Smooth muscle cell (in vitro differentiated cells): Measurements from ENCODE around the gene LRRC3. TPM values are rescaled to one million over a fixed set of nuclear protein-coding genes. Genes with fewer than 3 reads are reported as not detected.

ENCODE experiments used
- DNase-seq: peaks from one replicate; lab custom pipeline; 2025; ENCODE audit not compliant: unreplicated experiment; lab: John Stamatoyannopoulos, UW
- H2AFZ ChIP-seq: fragments of 200-600 bp; sonication (generic); 2 replicates; pipeline ENCODE4 v1.6.0; 2016; ENCODE audit warnings: antibody characterized with exemption, low read depth, mild to moderate bottlenecking
- H3F3A ChIP-seq: fragments of 200-600 bp; sonication (generic); 2 replicates; pipeline ENCODE4 v1.6.0; 2017; ENCODE audit warnings: antibody characterized with exemption, low read depth
- H3K27ac ChIP-seq: fragments of 200-600 bp; sonication (generic); 2 replicates; pipeline ENCODE4 v1.5.1; 2016; ENCODE audit warnings: low read depth, mild to moderate bottlenecking
- H3K27me3 ChIP-seq: fragments of 200-600 bp; sonication (generic); 2 replicates; pipeline ENCODE4 v1.6.1; 2016; ENCODE audit warnings: low read depth, mild to moderate bottlenecking
- H3K36me3 ChIP-seq: fragments of 200-600 bp; sonication (generic); 2 replicates; pipeline ENCODE4 v1.5.1; 2016; ENCODE audit warnings: low read depth
- H3K4me1 ChIP-seq: fragments of 200-600 bp; sonication (generic); 2 replicates; pipeline ENCODE4 v1.5.1; 2016; ENCODE audit warnings: low read depth
- H3K4me2 ChIP-seq: fragments of 200-600 bp; sonication (generic); 2 replicates; pipeline ENCODE4 v1.6.0; 2016; ENCODE audit warnings: mild to moderate bottlenecking
- H3K4me3 ChIP-seq: fragments of 200-600 bp; sonication (generic); 2 replicates; pipeline ENCODE4 v1.5.1; 2016; ENCODE audit warnings: mild to moderate bottlenecking
- H3K79me2 ChIP-seq: fragments of 200-600 bp; sonication (generic); 2 replicates; pipeline ENCODE4 v1.6.0; 2016; ENCODE audit warnings: low read depth, mild to moderate bottlenecking
- H3K9ac ChIP-seq: fragments of 200-600 bp; sonication (generic); 2 replicates; pipeline ENCODE4 v1.6.0; 2016; ENCODE audit warnings: low read depth
- H3K9me3 ChIP-seq: fragments of 200-600 bp; sonication (generic); replicated peaks from 2 replicates; pipeline ENCODE4 v1.5.1; 2016; ENCODE audit warnings: low read depth
- H4K20me1 ChIP-seq: fragments of 200-600 bp; sonication (generic); 2 replicates; pipeline ENCODE4 v1.6.0; 2016; ENCODE audit warnings: low read depth
- CTCF ChIP-seq: fragments of 200-600 bp; sonication (generic); IDR thresholded peaks from 2 replicates; pipeline ENCODE4 v1.5.1; 2017; ENCODE audit warnings: borderline replicate concordance, mild to moderate bottlenecking, antibody characterized with exemption; ENCODE audit not compliant: insufficient read depth, poor library complexity, severe bottlenecking
- WGBS: methylation state at CpG from one replicate; pipeline ENCODE4 v1.1.7; 2016; ENCODE audit warnings: low lambda C conversion rate; 5-methylcytosine and 5-hydroxymethylcytosine counted together
- polyA plus RNA-seq: library from polyadenylated mRNA; unstranded; fragments of >200 nt; fragmentation: Nextera tagmentation; extraction: Ambion mirVana; gene quantifications from 2 replicates; pipeline ENCODE4 v1.2.1, GENCODE V29; 2016
- total RNA-seq: library from RNA; depleted of rRNA; stranded (reverse); fragments of >200 nt; gene quantifications from 2 replicates; pipeline ENCODE4 v1.2.3, GENCODE V29; 2014

The LRRC3 gene
- total and polyA plus RNA-seq, 2 experiments from 2014 or later = 4.9 to 5.3 TPM

GRCh38 chr21:44407493-44407892 is 47.8 kb upstream of the LRRC3 start:
- Histone ChIP-seq H3K9me3 (no peaks in the 10 kb centered on the region), H3K27ac (no peak overlapping the region), H3K36me3 (no peaks in the 10 kb centered on the region), H3K4me3 (no peak overlapping the region), H3K9ac (no peak overlapping the region), H3K4me1 (no peaks in the 10 kb centered on the region), H3K4me2 (no peak overlapping the region), H2AFZ (no peak overlapping the region), H3K27me3 (peaks cover 8% of the 10 kb centered on the region), H3K79me2 (no peaks in the 10 kb centered on the region), H4K20me1 (no peaks in the 10 kb centered on the region), H3F3A (peaks cover 8% of the 10 kb centered on the region)
- WGBS = 84% methylated on average over 7 of the region's 7 CpGs
- TF ChIP-seq CTCF = no peak
- DNase-seq = no peak

- no peak overlapping the region for H3K4me2 ChIP-seq
- H3K4me3 ChIP-seq = no peak overlapping the region
- WGBS = 92% methylated on average over 15 of the region's 15 CpGs
- H3K27me3 ChIP-seq = peaks cover 10% of the 10 kb centered on the region
- H4K20me1 ChIP-seq = no peaks in the 10 kb centered on the region
- DNase-seq = no peak
- H3K36me3 ChIP-seq = no peaks in the 10 kb centered on the region
- no peak overlapping the region for H3K9ac ChIP-seq
- H3F3A ChIP-seq = peaks cover 8% of the 10 kb centered on the region
- no peak for TF ChIP-seq CTCF
- H3K9me3 ChIP-seq = no peaks in the 10 kb centered on the region
- H3K27ac ChIP-seq = no peak overlapping the region
- H2AFZ ChIP-seq = no peak overlapping the region
- H3K79me2 ChIP-seq = no peaks in the 10 kb centered on the region
- no peaks in the 10 kb centered on the region for H3K4me1 ChIP-seq
Measured at GRCh38 chr21:44408226-44408625, 47.1 kb upstream of the LRRC3 start.

- TF ChIP-seq CTCF = no peak
- Histone ChIP-seq H3K27ac (no peak overlapping the region), H3K9ac (no peak overlapping the region), H3K36me3 (no peaks in the 10 kb centered on the region), H3F3A (no peaks in the 10 kb centered on the region), H2AFZ (no peak overlapping the region), H4K20me1 (no peaks in the 10 kb centered on the region), H3K79me2 (no peaks in the 10 kb centered on the region), H3K9me3 (no peaks in the 10 kb centered on the region), H3K4me3 (no peak overlapping the region), H3K27me3 (peaks cover 10% of the 10 kb centered on the region), H3K4me1 (no peaks in the 10 kb centered on the region), H3K4me2 (no peak overlapping the region)
- DNase-seq = no peak
- 95% methylated on average over 25 of the region's 27 CpGs for WGBS
Measured at GRCh38 chr21:44413566-44414290, 41.6 kb upstream of the LRRC3 start.
